ENCODE measurements around the gene SNED1.

The SNED1 gene

GRCh38 chr2:241123816-241124536 is 125.6 kb downstream of the SNED1 start:
- Histone ChIP-seq H3K9me3 (ENCODE audit: control insufficient read depth, insufficient read depth, low read length) (peaks cover 4% of the 10 kb centered on the region; the same call in 1 of the 2 replicates), H3K4me2 (ENCODE audit: low read length) (no peak overlapping the region), H4K20me1 (ENCODE audit: control insufficient read depth, insufficient read depth, low read depth, low read length) (no peaks in the 10 kb centered on the region), H3K9me2 (replicated peaks; ENCODE audit: control insufficient read depth, low read length) (no peaks in the 10 kb centered on the region), H3K79me2 (ENCODE audit: control insufficient read depth, low read length) (no peaks in the 10 kb centered on the region), H3K4me3 (ENCODE audit: low read length) (no peak overlapping the region), H3F3A (ENCODE audit: control insufficient read depth, insufficient read depth) (peaks cover 8% of the 10 kb centered on the region; the same call in 1 of the 2 replicates), H3K36me3 (ENCODE audit: control insufficient read depth, low read length) (peaks cover 47% of the 10 kb centered on the region), H3K27me3 (ENCODE audit: control insufficient read depth, low read length) (no peaks in the 10 kb centered on the region), H3K27ac (ENCODE audit: low read depth, low read length) (no peak overlapping the region), H3K4me1 (ENCODE audit: control insufficient read depth, low read length) (no peaks in the 10 kb centered on the region)
- TF ChIP-seq, protein P1, sequence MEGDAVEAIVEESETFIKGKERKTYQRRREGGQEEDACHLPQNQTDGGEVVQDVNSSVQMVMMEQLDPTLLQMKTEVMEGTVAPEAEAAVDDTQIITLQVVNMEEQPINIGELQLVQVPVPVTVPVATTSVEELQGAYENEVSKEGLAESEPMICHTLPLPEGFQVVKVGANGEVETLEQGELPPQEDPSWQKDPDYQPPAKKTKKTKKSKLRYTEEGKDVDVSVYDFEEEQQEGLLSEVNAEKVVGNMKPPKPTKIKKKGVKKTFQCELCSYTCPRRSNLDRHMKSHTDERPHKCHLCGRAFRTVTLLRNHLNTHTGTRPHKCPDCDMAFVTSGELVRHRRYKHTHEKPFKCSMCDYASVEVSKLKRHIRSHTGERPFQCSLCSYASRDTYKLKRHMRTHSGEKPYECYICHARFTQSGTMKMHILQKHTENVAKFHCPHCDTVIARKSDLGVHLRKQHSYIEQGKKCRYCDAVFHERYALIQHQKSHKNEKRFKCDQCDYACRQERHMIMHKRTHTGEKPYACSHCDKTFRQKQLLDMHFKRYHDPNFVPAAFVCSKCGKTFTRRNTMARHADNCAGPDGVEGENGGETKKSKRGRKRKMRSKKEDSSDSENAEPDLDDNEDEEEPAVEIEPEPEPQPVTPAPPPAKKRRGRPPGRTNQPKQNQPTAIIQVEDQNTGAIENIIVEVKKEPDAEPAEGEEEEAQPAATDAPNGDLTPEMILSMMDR (IDR thresholded peaks at IDR 0.05; ENCODE audit: low read depth, low read length, poor library complexity, severe bottlenecking): no peak
- TF ChIP-seq EZH2phosphoT487 (IDR thresholded peaks at IDR 0.05; ENCODE audit: borderline replicate concordance, low read length): no peak

DNA sequence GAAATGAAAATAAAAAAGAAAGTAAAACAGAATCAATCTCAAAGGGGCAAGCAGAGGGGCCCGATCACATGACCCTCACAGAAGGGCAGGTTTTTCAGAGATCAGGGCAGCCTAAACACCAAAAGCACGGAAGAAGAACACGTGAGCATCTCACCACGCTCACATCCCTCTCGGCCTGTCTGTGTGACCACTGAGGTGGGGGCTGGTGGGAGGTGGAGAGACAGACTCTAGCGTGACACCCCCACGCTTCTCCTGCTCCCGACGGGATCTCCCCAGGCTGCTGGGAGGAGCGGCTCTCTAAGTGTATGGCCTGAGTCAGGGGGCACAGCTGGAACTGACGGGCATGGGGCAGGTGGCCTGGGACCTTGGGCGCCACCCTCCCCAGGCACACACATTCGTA is 127.2 kb downstream of the SNED1 start:
- Histone ChIP-seq H3K9me2 (replicated peaks; ENCODE audit: control insufficient read depth, low read length) (no peaks in the 10 kb centered on the region), H3K36me3 (ENCODE audit: control insufficient read depth, low read length) (peaks cover 51% of the 10 kb centered on the region), H3K4me3 (ENCODE audit: low read length) (no peak overlapping the region), H3K27ac (ENCODE audit: low read depth, low read length) (no peak overlapping the region), H3K79me2 (ENCODE audit: control insufficient read depth, low read length) (no peaks in the 10 kb centered on the region), H3K4me2 (ENCODE audit: low read length) (no peak overlapping the region), H3K27me3 (ENCODE audit: control insufficient read depth, low read length) (no peaks in the 10 kb centered on the region), H3K9me3 (ENCODE audit: control insufficient read depth, insufficient read depth, low read length) (peaks cover 4% of the 10 kb centered on the region; the same call in 1 of the 2 replicates), H3K4me1 (ENCODE audit: control insufficient read depth, low read length) (no peaks in the 10 kb centered on the region), H4K20me1 (ENCODE audit: control insufficient read depth, insufficient read depth, low read depth, low read length) (no peaks in the 10 kb centered on the region), H3F3A (ENCODE audit: control insufficient read depth, insufficient read depth) (peaks cover 8% of the 10 kb centered on the region; the same call in 1 of the 2 replicates)
- TF ChIP-seq EZH2phosphoT487 (IDR thresholded peaks at IDR 0.05; ENCODE audit: borderline replicate concordance, low read length): no peak
- TF ChIP-seq, protein P1 (IDR thresholded peaks at IDR 0.05; ENCODE audit: low read depth, low read length, poor library complexity, severe bottlenecking): no peak

- Histone ChIP-seq H3K9me2 (replicated peaks; ENCODE audit: control insufficient read depth, low read length) (no peaks in the 10 kb centered on the region), H3K4me1 (ENCODE audit: control insufficient read depth, low read length) (no peaks in the 10 kb centered on the region), H3K36me3 (ENCODE audit: control insufficient read depth, low read length) (peaks cover 46% of the 10 kb centered on the region), H3K4me2 (ENCODE audit: low read length) (no peak overlapping the region), H3K27ac (ENCODE audit: low read depth, low read length) (no peak overlapping the region), H3K4me3 (ENCODE audit: low read length) (no peak overlapping the region), H4K20me1 (ENCODE audit: control insufficient read depth, insufficient read depth, low read depth, low read length) (no peaks in the 10 kb centered on the region), H3K79me2 (ENCODE audit: control insufficient read depth, low read length) (no peaks in the 10 kb centered on the region), H3K9me3 (ENCODE audit: control insufficient read depth, insufficient read depth, low read length) (no peaks in the 10 kb centered on the region), H3F3A (ENCODE audit: control insufficient read depth, insufficient read depth) (peaks cover 8% of the 10 kb centered on the region; the same call in 1 of the 2 replicates), H3K27me3 (ENCODE audit: control insufficient read depth, low read length) (no peaks in the 10 kb centered on the region)
- TF ChIP-seq, protein P1 (IDR thresholded peaks at IDR 0.05; ENCODE audit: low read depth, low read length, poor library complexity, severe bottlenecking): no peak
- no peak for TF ChIP-seq EZH2phosphoT487 (IDR thresholded peaks at IDR 0.05; ENCODE audit: borderline replicate concordance, low read length)
Measured at GRCh38 chr2:241126201-241126611, 127.8 kb downstream of the SNED1 start.

Data from DOHH2 (cell line).